DMS 273 (cell line): ENCODE results near the gene HOXA11.

Experiments
- DNase-seq: peaks from one replicate; lab custom pipeline; 2025; ENCODE audit not compliant: unreplicated experiment; lab: John Stamatoyannopoulos, UW

The HOXA11 gene

DNA sequence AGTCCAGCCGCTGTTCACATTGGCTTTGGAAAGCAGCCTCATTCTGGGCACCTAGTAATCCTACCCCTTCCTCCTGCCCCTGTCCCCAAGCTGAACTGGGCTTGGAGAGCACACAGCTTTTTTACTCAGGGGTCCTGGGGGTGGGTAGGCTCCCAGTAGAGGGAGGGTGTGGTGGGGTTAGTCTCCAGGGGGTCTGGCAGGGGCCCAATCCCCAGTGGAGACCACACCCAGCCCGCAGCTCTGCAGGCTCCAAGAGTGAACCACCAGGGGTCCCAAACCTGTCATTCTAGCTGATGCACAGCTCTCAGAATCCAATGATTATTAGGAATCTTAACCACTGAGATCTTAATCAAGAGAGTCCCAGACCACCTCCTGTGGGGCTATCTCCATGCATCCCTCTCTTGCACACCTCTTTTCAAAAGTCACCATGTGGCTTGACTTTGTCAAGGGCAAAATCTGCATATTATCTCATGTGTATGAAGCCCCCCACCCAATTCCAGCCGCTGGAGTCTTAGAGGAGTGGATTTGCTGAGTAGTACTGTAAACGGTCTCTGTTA, 2.7 kb downstream of the HOXA11 start:
- no peak for DNase-seq

DNA sequence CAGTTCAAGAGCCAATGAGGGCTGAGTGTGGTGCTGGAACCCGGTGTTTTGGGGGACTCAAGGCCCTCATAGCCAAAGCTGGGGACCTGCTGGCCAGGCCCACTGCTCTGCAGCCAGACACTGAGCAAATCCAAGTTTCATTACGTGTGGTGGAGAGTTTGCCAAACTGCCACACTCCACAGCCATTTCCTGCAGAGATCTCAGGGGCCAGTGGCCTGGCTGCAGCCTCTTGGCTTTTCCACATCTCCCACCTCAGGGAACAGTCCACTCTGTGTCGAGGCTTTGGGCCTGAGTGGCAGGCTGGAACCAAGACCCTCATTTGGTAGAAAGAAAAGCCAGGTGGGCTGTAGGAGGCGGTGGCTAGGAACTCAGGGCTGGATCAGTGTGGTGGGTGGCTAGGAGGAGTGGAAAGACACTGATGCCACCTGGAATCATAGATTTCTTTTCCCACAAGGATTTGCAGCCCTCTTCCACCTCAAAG, 3.2 kb downstream of the HOXA11 start:
- DNase-seq, result no peak

DNA sequence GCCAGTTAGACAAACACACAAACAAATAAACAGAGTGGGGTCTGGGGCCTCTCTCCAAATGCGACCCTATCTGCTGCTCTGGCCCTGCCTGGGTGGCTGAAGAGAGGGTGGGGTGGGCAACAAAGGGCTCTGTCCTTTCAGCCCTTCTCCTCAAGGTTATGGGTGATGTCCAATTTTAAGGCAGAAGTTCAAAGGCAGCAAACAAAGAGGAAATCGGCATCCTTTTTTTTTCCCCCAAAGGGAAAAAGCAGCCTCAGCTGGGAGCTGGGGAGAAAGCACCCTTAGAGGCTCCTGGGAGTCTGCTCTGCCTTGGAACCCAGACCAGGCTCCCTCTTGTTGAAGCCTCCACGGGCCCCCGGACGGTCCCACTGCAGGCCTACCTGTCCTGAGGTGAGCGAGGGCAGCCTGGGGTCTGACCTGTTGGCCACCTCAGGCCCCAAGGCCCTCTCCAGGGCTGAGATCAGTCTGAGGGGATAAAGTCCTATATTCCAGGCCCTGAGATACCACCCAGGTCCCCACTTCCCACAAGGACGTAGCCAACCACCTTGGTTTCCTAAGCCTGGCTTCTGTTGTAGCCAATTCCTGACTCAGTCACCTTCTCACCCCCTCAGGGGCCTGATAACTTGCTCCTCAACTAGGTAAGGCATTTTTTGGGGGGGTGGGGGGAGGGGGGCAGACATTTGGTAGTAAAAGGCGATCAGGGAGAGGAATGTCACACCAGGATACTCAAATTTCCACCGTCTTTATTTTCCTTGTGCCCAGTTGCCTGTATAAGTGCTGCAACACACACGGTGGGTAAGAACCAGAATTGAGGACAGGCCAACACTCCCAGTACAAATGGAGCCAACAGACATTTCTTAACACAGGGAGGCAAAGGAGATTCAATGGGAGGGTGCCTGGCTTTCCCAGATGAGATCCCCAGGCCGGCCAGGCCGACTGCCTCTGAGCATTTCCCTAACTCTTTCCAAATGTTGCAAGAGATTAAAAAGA, 4.3 kb downstream of the HOXA11 start:
- DNase-seq, result no peak

DNA sequence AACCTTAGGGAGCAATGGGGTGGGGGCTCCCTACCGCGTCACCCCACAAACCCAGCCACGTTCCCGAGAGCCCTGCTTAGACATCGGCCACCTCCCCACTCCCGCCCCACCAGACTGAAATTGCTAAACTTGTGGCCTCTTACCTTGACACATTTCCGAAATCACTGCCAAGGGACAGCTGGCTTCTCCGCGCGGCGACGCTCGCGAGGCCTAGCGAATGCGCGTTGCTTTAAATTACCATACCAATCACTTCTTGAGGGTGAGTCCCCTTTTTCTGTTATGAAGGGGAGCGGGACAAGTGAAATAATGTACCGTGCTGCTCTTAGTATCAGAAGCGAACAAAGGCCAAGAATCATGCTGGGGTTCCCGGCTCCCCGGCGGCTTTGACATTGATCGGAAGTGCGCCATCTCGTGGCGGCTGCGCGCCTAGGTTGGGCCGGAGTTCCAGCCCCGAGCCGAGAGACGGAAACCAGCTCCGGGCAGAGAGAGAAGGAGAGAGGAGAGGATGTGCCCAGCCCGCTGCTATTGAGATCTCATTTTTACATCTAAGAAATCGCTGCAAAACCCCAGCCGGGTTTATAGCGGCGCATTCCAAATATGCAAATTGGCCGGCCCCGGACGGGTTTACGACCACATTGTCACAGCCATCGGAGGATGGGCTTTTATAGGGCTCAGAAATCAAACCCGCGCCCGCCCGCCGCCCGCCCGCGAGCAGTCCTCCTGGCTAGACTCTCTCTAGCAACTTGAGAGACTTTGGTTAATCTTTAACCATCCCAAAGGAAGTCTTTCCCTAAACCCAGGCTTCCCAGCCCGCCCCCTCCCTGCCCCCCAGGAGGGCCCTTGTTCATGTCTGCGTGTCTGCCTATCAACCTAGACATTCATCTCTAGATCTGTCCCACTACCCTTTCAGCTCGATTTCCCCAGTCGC, 5.3 kb downstream of the HOXA11 start:
- DNase-seq, result peak; percentile 94

DNA sequence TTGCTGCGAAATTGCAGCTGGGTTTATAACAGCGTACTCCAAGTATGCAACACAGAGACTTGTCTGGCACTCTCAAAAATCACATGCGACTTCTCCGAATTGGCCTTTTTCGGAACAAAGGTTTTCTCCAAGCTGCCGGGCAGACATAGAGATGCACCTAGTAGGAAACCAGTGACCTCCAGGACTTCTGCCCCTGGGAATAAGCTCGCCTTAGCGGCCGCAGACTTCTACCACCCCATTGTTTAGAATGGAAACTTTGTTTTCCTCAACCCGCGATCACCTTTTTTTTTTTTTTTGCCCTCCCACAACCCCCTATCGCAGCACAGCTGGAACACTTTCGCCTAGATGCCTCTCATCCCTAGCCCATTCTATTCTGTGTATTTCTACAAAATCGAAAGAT, 6.0 kb downstream of the HOXA11 start:
- DNase-seq, result no peak

DNA sequence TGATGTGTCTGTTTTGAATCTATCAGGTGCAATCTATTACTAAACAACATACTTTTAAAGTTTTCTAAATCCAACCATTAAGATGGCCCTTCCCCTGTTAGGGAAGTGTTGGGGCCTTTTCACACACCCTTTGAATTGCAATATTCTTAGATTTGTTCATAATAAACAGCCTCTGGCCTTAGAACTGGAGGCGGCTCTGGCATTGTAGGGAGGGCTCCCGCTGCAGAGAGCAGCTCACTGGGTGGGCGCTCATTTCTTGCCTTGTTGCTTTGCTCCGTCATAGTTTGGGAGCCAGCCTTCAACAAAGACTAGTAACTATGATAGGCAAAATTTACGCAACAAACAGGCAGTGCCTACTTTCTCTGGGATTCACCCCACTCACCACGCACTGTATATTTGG, 6.7 kb downstream of the HOXA11 start:
- no peak for DNase-seq

DNA sequence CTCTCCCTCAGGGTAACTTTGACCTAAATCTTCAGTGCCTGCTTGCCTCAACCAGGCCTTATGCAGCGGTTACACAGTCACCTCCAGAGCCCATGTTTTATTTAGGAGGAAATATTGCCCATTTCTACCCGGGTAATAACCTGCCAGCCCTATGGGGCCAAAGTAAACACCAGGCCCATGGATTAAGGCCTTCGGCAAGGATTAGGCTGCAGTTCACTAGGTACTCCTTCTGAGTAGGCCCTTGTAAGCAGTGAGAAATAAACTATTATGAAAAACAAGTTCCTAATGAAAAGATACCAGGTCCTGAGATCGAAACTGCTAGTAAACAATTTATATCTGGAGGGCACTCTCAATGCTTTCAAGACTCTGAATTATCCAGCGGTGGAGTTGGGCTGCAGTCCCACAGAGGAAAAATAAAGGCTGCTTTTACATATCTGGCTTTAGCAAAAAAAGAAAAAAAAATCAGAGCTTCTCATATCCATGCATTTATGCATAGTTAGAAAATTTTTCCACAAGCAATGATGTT, 7.2 kb downstream of the HOXA11 start:
- DNase-seq, result no peak

DNA sequence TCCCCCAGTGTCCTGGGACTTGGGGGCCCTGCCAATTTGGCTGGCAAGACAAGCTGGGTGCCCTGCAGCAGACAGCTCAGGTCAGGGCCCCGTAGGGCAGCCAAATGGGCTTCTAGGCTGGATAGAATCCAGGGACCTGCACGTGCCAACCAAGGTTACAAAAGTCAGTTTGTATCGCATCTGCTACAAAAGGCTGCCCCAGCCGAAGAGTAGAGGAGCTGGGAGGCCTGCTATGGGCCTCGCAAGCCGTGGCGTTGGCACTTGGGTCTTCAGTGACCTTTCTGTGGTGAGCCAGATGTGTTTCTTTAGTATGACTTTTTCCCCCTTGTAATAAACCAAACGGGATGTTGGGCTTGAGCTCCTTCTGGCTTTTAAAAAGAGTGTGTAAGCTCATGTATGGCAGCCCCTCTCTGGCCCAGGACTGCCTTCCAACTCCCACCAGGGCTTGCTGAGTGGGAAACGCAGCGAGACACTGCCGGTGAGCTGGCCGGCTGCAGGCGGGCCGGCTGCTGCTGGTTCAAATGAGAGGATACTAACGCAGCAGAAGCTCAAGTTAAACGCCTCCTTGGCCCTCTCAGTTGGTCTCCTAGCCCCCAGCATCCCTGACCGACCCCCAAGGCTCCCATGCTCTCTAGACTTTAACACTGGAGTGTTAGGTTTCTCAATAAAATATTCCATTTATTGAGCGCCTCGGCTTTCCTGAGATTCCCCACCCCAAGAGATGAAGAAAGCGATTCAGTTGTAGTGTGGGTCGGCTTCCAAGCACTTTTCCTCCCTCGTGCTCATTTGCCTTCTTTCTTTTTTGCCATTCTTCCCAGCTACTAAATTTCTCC, 7.9 kb downstream of the HOXA11 start:
- DNase-seq, result no peak

DNA sequence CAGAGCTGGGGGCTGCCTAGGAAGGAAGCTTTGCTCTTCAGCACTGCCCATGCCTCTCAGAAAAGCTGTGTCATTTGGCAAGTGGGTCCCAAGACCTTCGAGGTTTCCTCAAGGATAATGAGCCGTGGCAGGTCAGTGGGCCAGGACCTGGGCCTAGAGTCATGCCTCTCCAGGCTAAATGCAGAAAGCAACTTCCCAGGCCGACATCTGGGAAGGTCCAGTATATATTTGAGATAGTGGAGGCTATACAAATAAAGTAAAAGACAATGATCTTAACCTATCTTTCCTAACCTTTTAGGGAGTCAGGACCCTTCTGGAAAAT, 8.5 kb downstream of the HOXA11 start:
- no peak for DNase-seq

DNA sequence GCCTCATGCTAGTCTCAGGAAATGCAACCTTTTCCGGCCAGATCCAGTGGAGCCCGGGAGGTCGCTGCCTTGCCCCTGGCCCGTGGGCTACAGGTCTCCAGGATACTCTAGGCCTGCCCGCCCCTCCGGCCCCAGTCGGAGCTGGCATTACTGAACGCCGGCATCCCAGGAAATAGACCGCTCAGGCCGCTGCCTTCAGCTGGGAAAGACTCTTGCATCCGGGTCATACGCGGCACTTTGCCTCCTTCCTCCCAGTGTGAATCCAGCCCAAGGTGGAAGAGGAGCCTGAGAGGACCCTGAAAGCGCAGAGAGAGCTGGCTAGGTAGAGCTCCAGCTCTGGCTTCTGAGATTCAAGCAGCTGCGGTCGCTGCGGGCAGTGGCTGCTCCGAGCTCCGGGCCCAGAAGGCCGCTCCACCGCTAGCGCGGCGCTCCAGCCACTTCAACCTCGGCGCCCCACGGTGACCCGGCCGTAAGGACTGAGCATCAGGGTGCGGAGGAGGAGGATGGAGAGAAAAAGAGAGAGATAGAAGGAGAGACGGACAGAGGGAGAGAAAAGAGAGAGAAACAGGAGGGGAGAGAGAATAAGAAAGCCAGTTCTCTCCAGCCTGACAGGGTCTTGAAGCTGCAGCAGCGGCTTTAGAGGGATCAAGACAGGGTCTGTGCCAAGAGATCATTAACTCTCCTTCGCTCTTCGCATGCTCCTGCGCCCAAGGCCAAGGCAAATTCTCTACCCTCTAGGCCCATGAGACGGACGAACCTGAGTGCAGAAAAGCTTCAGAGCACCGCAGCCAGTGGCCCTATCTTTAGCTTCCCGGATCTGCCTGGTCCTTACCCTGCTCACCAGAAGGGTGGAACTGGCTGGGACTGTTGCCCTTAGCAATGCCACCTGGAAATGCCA, 9.2 kb downstream of the HOXA11 start:
- no peak for DNase-seq

DNA sequence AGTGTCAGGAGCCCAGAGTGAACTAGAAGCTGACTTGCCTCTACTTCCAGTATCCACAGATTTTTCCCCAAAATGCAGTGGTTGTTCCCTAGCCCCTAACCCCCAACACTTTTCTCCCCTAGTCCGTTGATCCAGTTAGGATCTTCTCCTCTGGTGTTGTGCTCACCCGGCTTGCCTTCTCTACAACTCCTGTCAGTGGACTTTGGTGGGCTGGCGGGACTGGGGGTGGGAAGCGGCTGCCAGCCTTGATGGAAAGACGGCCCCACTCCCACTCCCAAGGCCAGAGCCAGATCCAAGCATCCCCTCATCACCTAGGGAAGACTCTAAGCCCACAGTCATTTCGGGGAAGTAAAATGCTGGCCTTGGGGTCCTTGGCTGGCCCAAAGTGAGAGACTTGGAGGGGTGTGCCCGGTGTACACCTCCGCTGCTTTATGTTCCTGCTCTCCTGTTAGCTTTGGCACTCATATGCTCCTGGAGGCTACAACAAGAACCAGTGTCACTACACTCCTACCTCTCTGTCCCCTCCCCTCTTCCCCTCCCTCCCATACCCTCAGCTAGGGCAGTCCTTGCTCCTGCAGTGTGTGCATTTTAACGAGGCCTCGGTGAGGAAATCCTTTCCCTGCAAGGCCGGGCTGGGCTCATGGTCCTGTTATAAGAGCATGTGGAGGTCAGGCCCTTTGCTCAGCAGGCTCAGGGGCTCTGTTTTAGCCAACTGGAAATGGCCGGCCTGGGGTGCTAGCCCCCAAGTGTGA, 10.0 kb downstream of the HOXA11 start:
- DNase-seq, result no peak

DNA sequence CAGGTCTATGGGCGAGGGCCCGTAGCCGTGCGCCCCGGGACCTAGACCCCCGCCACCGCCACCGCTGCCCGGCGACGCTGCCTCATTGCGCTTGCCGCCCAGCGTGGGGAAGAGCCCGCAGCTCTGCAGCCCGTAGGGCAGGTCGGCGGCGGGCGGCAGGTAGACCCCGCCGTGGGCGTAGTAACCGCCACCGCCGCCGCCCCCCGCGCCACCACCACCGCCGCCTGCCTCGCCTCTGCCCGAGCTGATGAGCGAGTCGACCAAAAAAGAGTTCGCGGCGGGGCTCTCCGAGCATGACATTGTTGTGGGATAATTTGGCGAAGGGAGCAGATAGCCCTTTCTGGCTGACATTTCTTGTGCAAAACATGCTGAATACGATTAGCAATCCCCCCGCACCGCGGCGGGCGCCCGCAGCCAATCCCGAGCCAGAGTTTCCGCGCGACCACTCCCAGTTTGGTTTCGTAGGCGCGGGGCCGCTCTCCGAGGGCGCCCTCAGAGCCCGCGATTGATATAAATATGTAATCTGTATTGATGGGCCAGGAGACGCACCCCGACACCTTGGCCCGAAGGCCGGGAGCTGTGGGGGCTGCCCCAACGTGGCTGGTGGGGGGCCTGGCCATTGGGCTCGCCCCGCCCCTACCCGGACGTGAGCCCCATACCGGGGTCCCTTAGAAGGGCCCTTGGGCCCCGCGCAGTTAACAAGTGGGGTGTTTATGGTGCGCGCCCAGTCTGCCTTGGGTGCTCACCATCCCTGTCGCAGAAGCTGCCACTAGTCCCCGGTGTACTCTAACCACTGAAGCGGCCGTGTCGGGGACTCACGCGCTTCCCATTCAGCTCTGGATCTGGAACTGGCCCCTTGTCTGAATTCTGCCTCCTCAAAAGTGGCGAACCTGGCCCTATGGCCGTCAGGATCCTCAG, 10.8 kb downstream of the HOXA11 start, which contains the start of gene HOXA10:
HOXA10 (minus strand) TSS at position 365 of the 918 bp plus-strand sequence; CDS start at position 351, 14 bp downstream.
- no peak for DNase-seq

DNA sequence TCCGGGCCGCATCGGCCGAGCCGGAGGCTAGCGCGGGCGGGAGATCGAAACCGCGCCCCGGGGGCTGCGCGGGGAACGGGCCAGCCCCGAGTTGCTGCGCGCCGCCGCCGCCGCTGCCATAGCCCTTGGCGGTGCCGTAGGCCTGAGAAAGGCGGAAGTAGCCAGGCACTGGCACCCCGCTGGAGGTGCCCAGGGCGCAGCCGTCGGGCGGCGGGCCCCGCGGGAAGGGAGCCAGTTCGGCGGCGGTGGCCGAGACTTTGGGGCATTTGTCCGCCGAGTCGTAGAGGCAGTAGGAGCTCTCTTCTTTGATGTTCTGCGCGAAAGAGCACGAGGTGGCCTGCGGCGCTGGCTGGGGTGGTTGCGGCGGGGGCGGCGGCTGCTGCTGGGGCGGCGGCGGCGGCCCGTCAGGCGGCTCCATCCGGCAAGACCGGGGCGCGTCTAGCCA, 11.5 kb downstream of the HOXA11 start:
- DNase-seq, result peak; percentile 83

DNA sequence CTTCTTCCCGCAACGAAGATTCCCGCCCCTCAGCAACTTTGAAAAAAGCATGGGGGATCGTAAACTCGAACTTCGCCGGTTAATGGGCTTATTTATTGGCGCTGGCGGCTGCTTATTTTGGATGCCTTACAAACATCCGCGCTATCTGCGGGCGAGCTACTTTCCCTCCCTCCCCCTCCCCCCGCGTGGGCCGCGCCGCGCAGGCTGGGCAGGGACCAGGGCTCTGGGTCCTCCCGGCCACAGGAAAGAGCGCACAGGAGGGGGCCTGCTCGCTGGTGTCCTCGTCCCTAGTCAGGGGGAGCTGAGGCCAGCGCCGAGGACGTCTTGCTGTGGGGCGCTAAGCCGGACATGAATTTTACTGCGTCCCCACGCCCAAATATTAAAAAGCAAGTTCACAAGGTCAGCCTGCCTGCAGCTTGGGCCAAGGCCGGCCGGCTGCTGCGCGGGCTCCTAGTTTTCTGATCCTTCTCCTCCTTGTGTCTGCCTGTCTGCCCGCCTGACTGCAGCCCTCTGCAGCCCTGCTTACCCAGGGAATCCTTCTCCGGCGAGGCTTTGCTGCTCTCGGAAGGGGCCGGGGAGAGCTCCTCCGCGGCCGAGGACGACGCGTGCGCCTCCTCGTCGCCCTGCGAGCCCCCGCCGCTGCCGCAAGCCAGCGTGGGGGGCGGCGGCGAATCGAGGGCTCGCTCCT, 12.1 kb downstream of the HOXA11 start:
- DNase-seq, result peak; percentile 83

DNA sequence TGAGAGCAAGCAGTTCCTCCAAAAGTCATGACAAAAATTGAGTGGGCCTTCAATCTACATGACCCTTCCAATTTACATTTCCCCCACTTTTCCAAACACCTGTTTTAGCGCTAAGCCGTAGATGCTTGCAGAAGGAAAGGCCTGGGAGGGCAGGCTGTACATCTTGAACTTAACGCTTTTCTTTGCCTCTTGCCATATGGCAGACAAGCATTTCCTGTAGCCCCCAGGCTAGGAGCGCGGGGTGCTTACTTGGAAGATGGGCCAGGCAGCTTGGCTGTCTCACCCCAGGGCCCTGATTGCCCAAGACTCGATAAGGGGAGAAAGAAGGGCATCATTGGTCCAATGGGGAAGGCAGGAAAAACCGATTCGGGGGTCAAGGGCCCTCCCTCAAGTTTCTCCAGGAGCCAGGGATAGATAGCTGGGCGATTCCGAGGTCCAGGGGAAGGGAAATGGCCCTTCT, 12.7 kb downstream of the HOXA11 start:
- DNase-seq, result peak; percentile 67

DNA sequence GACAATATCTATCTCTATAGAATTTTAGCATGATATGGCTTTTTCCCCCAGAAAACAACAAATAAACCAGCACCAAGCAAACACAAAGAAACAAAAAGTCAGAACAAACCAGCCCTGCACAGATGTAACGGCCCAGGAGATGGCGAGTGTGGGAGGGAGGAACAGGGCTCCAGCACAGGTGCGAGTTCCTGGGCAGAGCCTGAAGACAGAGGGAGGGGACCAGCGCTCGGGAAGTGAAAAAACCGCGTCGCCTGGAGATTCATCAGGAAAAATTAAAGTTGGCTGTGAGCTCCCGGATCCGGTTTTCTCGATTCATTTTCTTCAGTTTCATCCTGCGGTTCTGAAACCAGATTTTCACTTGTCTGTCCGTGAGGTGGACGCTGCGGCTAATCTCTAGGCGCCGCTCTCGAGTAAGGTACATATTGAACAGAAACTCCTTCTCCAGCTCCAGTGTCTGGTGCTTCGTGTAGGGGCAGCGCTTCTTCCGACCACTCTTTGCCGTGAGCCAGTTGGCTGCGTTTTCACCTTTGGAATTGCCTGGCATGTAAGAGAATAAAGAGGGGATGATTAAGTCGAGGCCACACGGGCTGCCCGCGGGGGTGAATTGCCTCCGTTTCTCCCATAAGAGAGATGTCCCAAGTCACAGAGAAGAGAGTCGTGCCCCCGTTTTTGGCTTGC, 13.3 kb downstream of the HOXA11 start:
- DNase-seq, result peak; percentile 72
